WTC11 (cell line): Measurements from ENCODE around the gene CYP2U1. TPM values are rescaled to one million over a fixed set of nuclear protein-coding genes. Genes with fewer than 3 reads are reported as not detected.

Experiments used
- CREB1 ChIP-seq: sonication (generic); formaldehyde crosslinking; IDR thresholded peaks from 2 replicates; pipeline ENCODE4 v1.8.0; 2023; ENCODE audit warnings: mild to moderate bottlenecking, missing genetic modification reagents
- CTCF ChIP-seq: fragments of 200-600 bp; IDR thresholded peaks from 2 replicates; pipeline ENCODE4 v1.8.0; 2022; ENCODE audit warnings: antibody characterized with exemption
- GTF2I ChIP-seq: fragments of 250-450 bp; sonication (Bioruptor Pico); conservative IDR thresholded peaks from 2 replicates; pipeline ENCODE4 v1.4.0; 2021; ENCODE audit warnings: mild to moderate bottlenecking
- HMGA2 ChIP-seq: fragments of 250-450 bp; sonication (Bioruptor Pico); IDR thresholded peaks from 2 replicates; pipeline ENCODE4 v1.4.0; 2021; ENCODE audit warnings: mild to moderate bottlenecking, moderate library complexity
- KAT7 ChIP-seq: sonication (generic); formaldehyde crosslinking; IDR thresholded peaks from 2 replicates; pipeline ENCODE4 v1.8.1; 2023; ENCODE audit warnings: missing genetic modification reagents, mild to moderate bottlenecking, borderline replicate concordance
- NR1H2 ChIP-seq: sonication (generic); formaldehyde crosslinking; IDR thresholded peaks from 2 replicates; pipeline ENCODE4 v1.9.0; 2021; ENCODE audit warnings: mild to moderate bottlenecking, moderate library complexity, missing genetic modification reagents
- PRRX2 ChIP-seq: fragments of 250-450 bp; sonication (Bioruptor Pico); IDR thresholded peaks from 2 replicates; pipeline ENCODE4 v1.8.0; 2021; ENCODE audit warnings: mild to moderate bottlenecking
- ZNF281 ChIP-seq: sonication (generic); formaldehyde crosslinking; IDR thresholded peaks from 2 replicates; pipeline ENCODE4 v1.8.0; 2023; ENCODE audit warnings: mild to moderate bottlenecking, missing genetic modification reagents
- ZNF396 ChIP-seq: fragments of 250-450 bp; sonication (Bioruptor Pico); IDR thresholded peaks from 2 replicates; pipeline ENCODE4 v1.8.0; 2021; ENCODE audit warnings: mild to moderate bottlenecking, moderate library complexity, borderline replicate concordance
- total RNA-seq: library from RNA; stranded (reverse); gene quantifications from 3 replicates; pipeline ENCODE4 v1.2.3, GENCODE V29; 2021
- TF ChIP-seq, protein P1 (sequence below): sonication (generic); formaldehyde crosslinking; IDR thresholded peaks from 2 replicates; pipeline ENCODE4 v1.8.0; 2022; ENCODE audit warnings: mild to moderate bottlenecking, missing genetic modification reagents
- TF ChIP-seq, protein P2 (sequence below): fragments of 250-450 bp; sonication (Bioruptor Pico); IDR thresholded peaks from 2 replicates; pipeline ENCODE4 v1.9.0; 2021; ENCODE audit warnings: mild to moderate bottlenecking
- TF ChIP-seq, protein P3 (sequence below): sonication (generic); formaldehyde crosslinking; IDR thresholded peaks from 2 replicates; pipeline ENCODE4 v1.8.1; 2023; ENCODE audit warnings: mild to moderate bottlenecking, missing genetic modification reagents, moderate library complexity

CYP2U1 gene
- total RNA-seq, 1 experiment from 2014 or later = 2.9 TPM

- TF ChIP-seq KAT7 (CRISPR knock-in tag) (no peak), CTCF (no peak), NR1H2 (no peak), CREB1 (no peak), ZNF396 (no peak), PRRX2 (no peak), ZNF281 (CRISPR knock-in tag) (no peak), GTF2I (CRISPR knock-in tag) (no peak), HMGA2 (no peak)
- TF ChIP-seq, protein P1, sequence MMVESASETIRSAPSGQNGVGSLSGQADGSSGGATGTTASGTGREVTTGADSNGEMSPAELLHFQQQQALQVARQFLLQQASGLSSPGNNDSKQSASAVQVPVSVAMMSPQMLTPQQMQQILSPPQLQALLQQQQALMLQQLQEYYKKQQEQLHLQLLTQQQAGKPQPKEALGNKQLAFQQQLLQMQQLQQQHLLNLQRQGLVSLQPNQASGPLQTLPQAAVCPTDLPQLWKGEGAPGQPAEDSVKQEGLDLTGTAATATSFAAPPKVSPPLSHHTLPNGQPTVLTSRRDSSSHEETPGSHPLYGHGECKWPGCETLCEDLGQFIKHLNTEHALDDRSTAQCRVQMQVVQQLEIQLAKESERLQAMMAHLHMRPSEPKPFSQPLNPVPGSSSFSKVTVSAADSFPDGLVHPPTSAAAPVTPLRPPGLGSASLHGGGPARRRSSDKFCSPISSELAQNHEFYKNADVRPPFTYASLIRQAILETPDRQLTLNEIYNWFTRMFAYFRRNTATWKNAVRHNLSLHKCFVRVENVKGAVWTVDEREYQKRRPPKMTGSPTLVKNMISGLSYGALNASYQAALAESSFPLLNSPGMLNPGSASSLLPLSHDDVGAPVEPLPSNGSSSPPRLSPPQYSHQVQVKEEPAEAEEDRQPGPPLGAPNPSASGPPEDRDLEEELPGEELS = no peak
- TF ChIP-seq, protein P2, sequence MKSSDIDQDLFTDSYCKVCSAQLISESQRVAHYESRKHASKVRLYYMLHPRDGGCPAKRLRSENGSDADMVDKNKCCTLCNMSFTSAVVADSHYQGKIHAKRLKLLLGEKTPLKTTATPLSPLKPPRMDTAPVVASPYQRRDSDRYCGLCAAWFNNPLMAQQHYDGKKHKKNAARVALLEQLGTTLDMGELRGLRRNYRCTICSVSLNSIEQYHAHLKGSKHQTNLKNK (CRISPR knock-in tag) = no peak
- TF ChIP-seq, protein P3, sequence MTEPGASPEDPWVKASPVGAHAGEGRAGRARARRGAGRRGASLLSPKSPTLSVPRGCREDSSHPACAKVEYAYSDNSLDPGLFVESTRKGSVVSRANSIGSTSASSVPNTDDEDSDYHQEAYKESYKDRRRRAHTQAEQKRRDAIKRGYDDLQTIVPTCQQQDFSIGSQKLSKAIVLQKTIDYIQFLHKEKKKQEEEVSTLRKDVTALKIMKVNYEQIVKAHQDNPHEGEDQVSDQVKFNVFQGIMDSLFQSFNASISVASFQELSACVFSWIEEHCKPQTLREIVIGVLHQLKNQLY (CRISPR knock-in tag) = no peak
These were observed 70.3 kb downstream of the CYP2U1 start (continued) for GRCh38 chr4:108001540-108002135.

Other genes with a start within 250 kb of the CYP2U1 start
- gene PAPSS1, start 211.3 kb upstream of the CYP2U1 start, total RNA-seq = 62.9 to 78.1 TPM (median 74.4 TPM) in 3 replicates
- gene SGMS2, start 106.6 kb upstream of the CYP2U1 start, total RNA-seq = 0.16 to 1.3 TPM (median 0.72 TPM) in 3 replicates
- 39.8 to 46.8 TPM (median 43.8 TPM) in 3 replicates for gene HADH, start 58.3 kb downstream of the CYP2U1 start, total RNA-seq
- 1.2 to 1.6 TPM (median 1.3 TPM) in 3 replicates for gene LEF1, start 237.4 kb downstream of the CYP2U1 start, total RNA-seq